ENCODE results near the gene CDCA7L.

CDCA7L gene

GRCh38 chr7:21972397-21972784 lies 26.7 kb upstream of the CDCA7L start:
- TF ChIP-seq GABPA (IDR thresholded peaks at IDR 0.05; ENCODE audit: low read depth): no peak
- no peak for TF ChIP-seq CTCF (IDR thresholded peaks at IDR 0.05; ENCODE audit: insufficient read depth, low read length)
- TF ChIP-seq REST (IDR thresholded peaks at IDR 0.05; ENCODE audit: insufficient replicate concordance, low read depth): no peak
- TF ChIP-seq POLR2AphosphoS5 (IDR thresholded peaks at IDR 0.05; ENCODE audit: low read depth): no peak
- TF ChIP-seq SPI1 (IDR thresholded peaks at IDR 0.05; ENCODE audit: borderline replicate concordance, low read depth): no peak

GRCh38 chr7:21971780-21972396 lies 26.2 kb upstream of the CDCA7L start:
- Histone ChIP-seq H3K27me3 (ENCODE audit: insufficient read depth, poor library complexity, severe bottlenecking) (no peaks in the 10 kb centered on the region), H3K4me3 (replicated peaks; ENCODE audit: insufficient read depth, low read length) (no peak overlapping the region), H3K27ac (replicated peaks) (no peak overlapping the region)
- no peak for DNase-seq (ENCODE audit: low read depth in 1 of 2, low spot score in 1 of 2)
- TF ChIP-seq CTCF (IDR thresholded peaks at IDR 0.05; ENCODE audit: insufficient read depth, low read length): no peak
- TF ChIP-seq REST (IDR thresholded peaks at IDR 0.05; ENCODE audit: insufficient replicate concordance, low read depth): no peak
- TF ChIP-seq SPI1 (IDR thresholded peaks at IDR 0.05; ENCODE audit: borderline replicate concordance, low read depth): no peak
- TF ChIP-seq POLR2AphosphoS5 (IDR thresholded peaks at IDR 0.05; ENCODE audit: low read depth): no peak
- no peak for TF ChIP-seq GABPA (IDR thresholded peaks at IDR 0.05; ENCODE audit: low read depth)

More at GRCh38 chr7:21972397-21972784, 26.7 kb upstream of the CDCA7L start:
- Histone ChIP-seq H3K27me3 (ENCODE audit: insufficient read depth, poor library complexity, severe bottlenecking) (no peaks in the 10 kb centered on the region), H3K4me3 (replicated peaks; ENCODE audit: insufficient read depth, low read length) (no peak overlapping the region), H3K27ac (replicated peaks) (no peak overlapping the region)
- no peak for DNase-seq (ENCODE audit: low read depth in 1 of 2, low spot score in 1 of 2)

GRCh38 chr7:21969822-21970221 lies 24.1 kb upstream of the CDCA7L start:
- no peak overlapping the region for H3K27ac ChIP-seq (replicated peaks)
- H3K27me3 ChIP-seq (ENCODE audit: insufficient read depth, poor library complexity, severe bottlenecking): no peaks in the 10 kb centered on the region
- H3K4me3 ChIP-seq (replicated peaks; ENCODE audit: insufficient read depth, low read length): no peak overlapping the region
- TF ChIP-seq SPI1 (IDR thresholded peaks at IDR 0.05; ENCODE audit: borderline replicate concordance, low read depth) (no peak), CTCF (IDR thresholded peaks at IDR 0.05; ENCODE audit: insufficient read depth, low read length) (no peak), GABPA (IDR thresholded peaks at IDR 0.05; ENCODE audit: low read depth) (no peak), REST (IDR thresholded peaks at IDR 0.05; ENCODE audit: insufficient replicate concordance, low read depth) (no peak), POLR2AphosphoS5 (IDR thresholded peaks at IDR 0.05; ENCODE audit: low read depth) (no peak)
- no peak for DNase-seq (ENCODE audit: low read depth in 1 of 2, low spot score in 1 of 2)
